Activated naive CD4-positive, alpha-beta T cell (primary cell): Measurements from ENCODE around the gene PATJ.
A peak's percentile ranks its signal among the peaks of the same experiment; 100 is the strongest.
"Not testable (repeated sequence)": the region's sequence is repeated elsewhere in the genome, so short reads cannot be mapped to it uniquely, and the experiment has no call there.

Source experiments
- DNase-seq, 4 experiments: peaks; one replicate each; lab custom pipeline; 2025; lab: John Stamatoyannopoulos, UW

PATJ gene

DNA sequence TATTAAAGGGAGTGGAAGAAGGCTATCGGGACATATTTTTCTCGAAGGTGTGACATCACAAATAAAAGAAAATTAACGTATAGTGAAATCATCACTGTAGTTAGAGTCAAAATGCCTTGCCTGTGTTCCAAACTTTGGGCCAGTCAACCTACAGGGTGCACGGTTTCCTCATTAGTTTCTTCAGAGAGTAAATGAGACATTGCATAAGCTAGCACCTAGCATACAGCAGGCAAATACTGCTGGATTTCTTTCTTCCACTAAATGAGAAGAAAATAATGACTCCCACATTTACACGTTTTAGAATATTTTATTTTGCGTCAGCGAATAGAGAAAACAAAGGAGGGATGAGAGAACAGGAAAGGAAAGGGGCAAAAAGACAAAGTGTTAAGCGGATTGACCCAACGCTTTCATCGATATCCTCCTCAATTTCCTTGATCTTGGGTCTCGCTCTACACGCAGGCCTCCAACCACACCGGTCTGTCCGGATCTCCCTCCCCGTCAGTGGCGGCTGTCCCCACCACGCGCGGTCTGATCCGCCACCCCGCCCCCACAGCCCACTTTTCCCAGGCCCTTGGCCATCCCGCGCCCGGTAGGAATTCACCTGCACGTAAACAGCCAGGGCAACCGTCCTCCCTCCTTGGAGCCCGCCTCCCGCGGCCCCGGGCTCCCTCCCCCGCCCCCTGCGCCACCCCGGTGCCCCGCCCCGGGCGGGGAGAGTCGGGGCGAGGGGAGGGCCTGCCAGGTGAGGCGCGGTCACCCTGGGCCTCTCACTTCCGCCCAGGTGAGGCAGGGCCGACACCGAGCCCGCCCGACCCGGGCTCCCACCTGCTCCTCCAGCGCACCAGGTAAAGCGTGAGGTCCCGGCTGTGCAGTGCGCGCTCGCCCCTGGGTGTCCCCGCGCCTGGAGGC is at the start of gene PATJ:
Gene PATJ (plus strand): TSS at position 770 of the 909 bp plus-strand sequence. CDS start 20,413 bp downstream, outside the sequence.
- peak; percentile 6 to 64 (median 27) for DNase-seq

- DNase-seq = no peak
These were observed 42.1 kb upstream of the PATJ start for GRCh38 chr1:61699911-61700851.

DNA sequence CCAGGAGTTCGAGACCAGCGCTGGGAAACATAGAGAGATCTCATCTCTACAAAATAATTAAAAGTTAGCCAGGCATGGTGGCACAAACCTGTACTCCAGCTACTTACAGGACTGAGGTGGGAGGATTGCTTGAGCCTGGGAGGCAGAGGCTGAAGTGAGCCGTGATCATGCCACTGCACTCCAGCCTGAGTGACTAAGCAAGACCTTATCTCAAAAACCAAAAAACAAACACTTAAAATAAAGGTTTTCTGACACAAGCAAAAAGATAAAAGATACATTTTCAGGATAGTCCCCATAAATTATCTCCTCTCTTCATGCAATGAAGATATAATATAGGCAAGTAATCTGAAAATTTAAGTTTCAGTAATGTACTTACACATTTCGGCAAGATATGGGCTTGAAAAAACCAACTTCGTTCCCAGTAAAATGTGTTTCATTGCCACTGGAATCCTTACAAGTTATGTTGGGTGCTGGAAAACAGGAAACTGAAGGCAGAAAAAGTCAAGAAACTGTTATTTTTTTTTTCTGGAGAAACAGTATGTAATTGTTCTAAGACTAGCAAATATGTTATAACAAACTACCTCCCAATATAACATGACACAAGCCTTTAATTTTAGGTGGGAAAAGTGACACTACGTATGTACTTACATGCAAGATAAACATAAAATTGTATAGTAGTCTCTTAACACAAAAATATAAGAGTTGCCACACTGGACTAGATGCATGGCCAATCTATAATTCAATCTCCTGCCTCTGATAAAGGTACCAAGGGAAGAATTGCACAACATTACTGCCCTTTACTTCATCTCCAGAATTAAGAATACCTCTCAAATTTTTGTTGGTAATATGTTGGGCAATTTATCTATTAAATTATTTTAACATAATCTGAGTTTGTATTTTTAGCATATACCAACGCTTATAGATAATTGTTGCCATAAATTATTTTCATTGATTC is 33.0 kb upstream of the PATJ start:
- DNase-seq = no peak

DNA sequence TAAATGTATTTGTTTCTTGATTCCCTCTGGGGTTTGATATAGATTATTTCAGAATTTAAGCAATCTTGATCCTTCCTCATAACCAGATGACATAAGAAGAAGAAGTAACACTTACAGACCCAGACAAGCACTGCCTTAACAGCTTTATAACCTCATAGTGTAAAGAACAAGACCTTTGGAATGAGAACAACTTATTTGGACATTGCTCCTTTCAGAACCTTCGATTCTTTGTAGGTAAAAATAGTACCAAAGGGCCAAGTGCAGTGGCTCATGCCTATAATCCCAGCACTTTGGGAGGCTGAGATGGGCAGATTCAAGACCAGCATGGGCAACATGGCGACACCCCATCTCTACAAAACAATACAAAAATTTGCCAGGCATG is 32.4 kb upstream of the PATJ start:
- no peak for DNase-seq

DNA sequence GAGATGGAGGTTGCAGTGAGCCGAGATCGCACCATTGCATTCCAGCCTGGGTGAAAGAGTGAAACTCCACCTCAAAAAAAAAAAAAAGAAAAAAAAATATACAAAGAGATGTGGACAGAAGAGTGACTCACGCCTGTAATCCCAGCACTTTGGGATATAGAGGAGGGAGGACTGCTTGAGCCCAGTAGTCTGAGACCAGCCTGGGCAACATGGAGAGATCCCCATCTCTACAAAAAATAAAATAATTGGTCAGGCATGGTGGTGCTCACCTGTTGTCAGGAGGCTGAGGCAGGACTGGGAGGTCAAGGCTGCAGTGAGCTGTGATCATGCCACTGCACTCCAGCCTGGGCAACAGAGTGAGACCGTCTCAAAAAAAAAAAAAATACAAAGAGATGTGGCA is 31.0 kb upstream of the PATJ start:
- not testable (repeated sequence) for DNase-seq

DNA sequence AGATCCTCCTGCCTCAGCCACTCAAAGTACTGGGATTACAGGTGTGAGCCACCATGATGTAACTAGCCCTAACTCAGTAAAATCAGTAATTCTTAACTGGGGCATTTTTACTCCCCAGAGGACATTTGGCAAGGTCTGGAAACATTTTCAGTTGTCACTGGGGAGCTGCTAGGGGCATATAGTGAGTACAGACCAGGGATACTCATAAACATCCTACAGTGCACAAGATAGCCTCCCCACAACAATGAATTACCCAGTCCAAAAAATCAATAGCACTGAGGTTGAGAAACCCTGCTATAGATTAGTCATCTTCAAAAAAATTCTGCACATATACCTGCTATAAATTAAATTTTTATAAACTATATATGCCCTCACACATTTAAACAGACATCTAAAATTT is 30.3 kb upstream of the PATJ start:
- no peak for DNase-seq

- not testable (repeated sequence) for DNase-seq
These were observed 23.1 kb upstream of the PATJ start for GRCh38 chr1:61718996-61719663.

DNA sequence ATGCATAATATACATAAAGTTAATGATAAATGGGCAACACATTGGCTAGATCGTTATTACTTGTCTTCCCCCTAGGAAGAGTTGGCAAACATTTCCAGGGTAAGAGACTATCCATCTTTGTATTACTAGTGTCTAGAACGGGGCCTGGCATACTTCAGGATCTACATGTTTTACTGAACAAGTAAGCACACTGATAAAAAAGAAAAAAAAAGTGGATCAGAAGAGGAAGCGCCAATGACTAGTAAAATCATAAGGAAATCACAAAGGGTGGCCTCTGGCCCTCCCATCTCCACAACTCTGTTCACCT is 17.8 kb upstream of the PATJ start:
- DNase-seq = no peak

- DNase-seq = peak; percentile 50 to 80 (median 66)
These were observed 17.2 kb upstream of the PATJ start, which contains the start of gene TM2D1 for GRCh38 chr1:61724813-61725694. TM2D1 (minus strand) TSS chr1:61725141; CDS start chr1:61725120, 21 bp downstream.

GRCh38 chr1:61727544-61727943 is 14.7 kb upstream of the PATJ start:
- DNase-seq = no peak

DNA sequence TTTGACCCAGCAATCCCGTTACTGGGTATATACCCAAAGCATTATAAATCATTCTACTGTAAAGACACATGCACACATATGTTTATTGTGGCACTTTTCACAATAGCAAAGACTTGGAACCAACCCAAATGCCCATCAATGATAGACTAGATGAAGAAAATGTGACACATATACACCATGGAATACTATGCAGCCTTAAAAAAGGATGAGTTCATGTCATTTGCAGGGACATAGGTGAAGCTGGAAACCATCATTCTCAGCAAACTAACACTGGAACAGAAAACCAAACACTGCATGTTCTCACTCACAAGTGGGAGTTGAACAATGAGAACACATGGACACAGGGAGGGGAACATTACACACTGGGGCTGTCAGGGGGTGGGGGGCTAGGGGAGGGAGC is 11.6 kb upstream of the PATJ start:
- not testable (repeated sequence) for DNase-seq

DNA sequence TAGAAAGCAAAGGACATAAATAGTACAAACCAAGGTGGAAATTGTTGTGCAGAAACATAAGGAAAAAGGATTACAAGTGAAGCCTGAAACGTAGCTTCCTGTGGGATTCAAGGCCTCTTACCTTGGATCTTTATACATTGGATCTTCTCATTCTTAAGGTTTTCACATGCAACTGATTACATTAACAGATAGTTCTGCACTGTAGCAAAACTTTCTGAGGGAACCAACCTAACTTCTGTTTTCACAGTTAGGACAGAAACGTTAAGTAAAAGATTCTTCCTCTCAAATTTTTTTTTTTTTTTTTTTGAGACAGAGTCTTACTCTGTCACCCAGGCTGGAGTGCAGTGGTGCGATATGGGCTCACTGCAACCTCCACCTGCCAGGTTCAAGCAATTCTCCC is 9.6 kb upstream of the PATJ start:
- DNase-seq = no peak

GRCh38 chr1:61740751-61741700 is 1.3 kb upstream of the PATJ start:
- no peak for DNase-seq

DNA sequence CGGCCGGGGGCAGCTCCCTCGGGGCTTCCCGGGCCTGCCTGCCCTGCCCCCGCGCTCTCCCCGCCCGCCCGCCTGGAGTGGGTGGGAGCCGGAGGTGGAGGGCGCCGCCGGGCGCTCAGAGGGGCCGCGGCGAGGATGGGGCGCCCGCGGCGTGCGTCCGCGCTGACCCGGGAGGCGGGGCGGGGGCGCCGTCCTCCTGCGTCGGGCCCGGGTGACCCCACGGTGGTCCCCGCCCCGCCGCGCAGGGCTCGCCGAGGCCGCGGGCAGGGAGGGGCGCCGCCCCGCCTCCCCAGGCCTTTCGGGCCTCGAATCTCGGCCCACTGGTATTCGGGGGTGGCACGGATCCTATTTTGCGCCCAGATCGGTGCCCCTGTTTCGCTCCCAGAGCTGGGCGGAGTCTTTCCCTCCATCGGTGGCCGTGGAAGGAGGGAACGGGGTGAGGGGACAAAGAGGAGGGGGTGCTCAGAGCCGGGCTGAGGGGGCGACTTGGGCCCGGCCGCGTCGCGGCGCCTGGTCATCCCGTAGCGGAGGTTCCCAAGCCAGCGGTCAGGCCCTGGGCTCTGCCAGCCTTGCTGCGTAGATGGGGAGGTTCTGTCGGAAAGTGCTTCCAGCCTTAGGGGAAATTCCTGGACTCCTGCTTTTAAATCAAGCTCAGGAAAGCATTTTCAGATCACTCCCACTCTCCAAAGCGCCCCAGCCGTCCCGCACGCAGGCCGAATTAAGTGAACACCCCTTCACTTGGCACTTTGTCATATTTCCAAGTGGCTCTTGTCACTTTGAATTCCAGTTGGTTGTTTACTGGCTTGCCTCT is 545 bp downstream of the PATJ start:
- DNase-seq = peak in 1 of 4 experiments; percentile 26

DNA sequence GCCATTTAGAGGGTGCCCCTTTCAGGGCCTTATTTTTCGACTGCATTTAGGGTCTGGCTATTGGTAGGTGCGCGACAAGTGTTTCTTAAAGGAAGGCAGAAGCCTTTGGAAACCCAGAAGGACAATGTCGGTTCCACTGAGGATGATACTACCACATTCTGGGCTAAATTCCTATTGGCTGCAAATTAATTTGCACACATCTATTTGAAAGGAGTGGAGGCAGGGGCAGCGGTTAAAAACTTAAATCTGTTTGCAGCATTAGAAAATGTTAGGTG is 1.1 kb downstream of the PATJ start:
- DNase-seq = no peak

GRCh38 chr1:61743716-61744580 is 1.7 kb downstream of the PATJ start:
- no peak for DNase-seq

DNA sequence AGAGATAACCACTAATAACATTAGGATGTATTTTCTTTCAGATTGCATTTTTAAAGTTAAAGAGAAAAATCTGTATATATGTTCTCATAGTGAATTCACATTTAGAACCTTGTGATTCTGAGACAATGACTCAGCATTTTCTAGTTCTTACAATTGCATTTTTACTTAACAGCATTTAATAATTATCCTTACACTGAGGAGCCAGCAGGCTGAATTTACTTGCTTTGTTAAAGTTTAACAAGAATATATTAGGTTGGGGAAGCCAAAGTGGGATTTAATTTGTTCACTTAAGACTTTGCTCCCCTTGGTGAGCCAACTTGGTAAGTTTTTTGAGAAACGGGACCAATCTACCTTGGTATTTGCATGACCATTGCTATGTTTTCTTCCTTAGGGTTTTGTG is 4.5 kb downstream of the PATJ start:
- DNase-seq = no peak
